ENCODE measurements around the gene CPSF2.
"Not testable (repeated sequence)": the region's sequence is repeated elsewhere in the genome, so short reads cannot be mapped to it uniquely, and the experiment has no call there.

CPSF2 gene

GRCh38 chr14:92154283-92154942, 32.6 kb downstream of the CPSF2 start:
- no peak for DNase-seq (ENCODE audit: low read depth)

- DNase-seq (ENCODE audit: low read depth): no peak
These were observed 38.9 kb downstream of the CPSF2 start for GRCh38 chr14:92160619-92161018.

- no peak for DNase-seq (ENCODE audit: low read depth)
These were observed 39.8 kb downstream of the CPSF2 start for GRCh38 chr14:92161521-92161920.

GRCh38 chr14:92164958-92165357, 43.2 kb downstream of the CPSF2 start:
- no peak for DNase-seq (ENCODE audit: low read depth)

- no peak for DNase-seq (ENCODE audit: low read depth)
These were observed 51.9 kb downstream of the CPSF2 start for GRCh38 chr14:92173668-92174067.

- DNase-seq (ENCODE audit: low read depth): no peak
These were observed 54.0 kb downstream of the CPSF2 start for GRCh38 chr14:92175811-92176210.

- DNase-seq (ENCODE audit: low read depth): no peak
These were observed 54.7 kb downstream of the CPSF2 start for GRCh38 chr14:92176476-92176875.

GRCh38 chr14:92179178-92179577, 57.4 kb downstream of the CPSF2 start:
- DNase-seq (ENCODE audit: low read depth): not testable (repeated sequence)

- no peak for DNase-seq (ENCODE audit: low read depth)
These were observed 63.8 kb downstream of the CPSF2 start for GRCh38 chr14:92185559-92185958.

GRCh38 chr14:92187616-92188015, 65.8 kb downstream of the CPSF2 start:
- DNase-seq (ENCODE audit: low read depth): not testable (repeated sequence)

- no peak for DNase-seq (ENCODE audit: low read depth)
These were observed 69.0 kb downstream of the CPSF2 start for GRCh38 chr14:92190768-92191167.

- DNase-seq (ENCODE audit: low read depth): no peak
These were observed 77.0 kb downstream of the CPSF2 start for GRCh38 chr14:92198804-92199203.

- no peak for DNase-seq (ENCODE audit: low read depth)
These were observed 78.0 kb downstream of the CPSF2 start for GRCh38 chr14:92199763-92200162.

GRCh38 chr14:92203116-92203515, 81.3 kb downstream of the CPSF2 start:
- DNase-seq (ENCODE audit: low read depth): no peak

GRCh38 chr14:92204792-92205191, 83.0 kb downstream of the CPSF2 start:
- DNase-seq (ENCODE audit: low read depth): no peak

GRCh38 chr14:92207012-92207927, 85.5 kb downstream of the CPSF2 start:
- no peak for DNase-seq (ENCODE audit: low read depth)

- no peak for DNase-seq (ENCODE audit: low read depth)
These were observed 86.1 kb downstream of the CPSF2 start for GRCh38 chr14:92207928-92208265.

GRCh38 chr14:92209141-92209540, 87.4 kb downstream of the CPSF2 start:
- DNase-seq (ENCODE audit: low read depth): no peak

GRCh38 chr14:92213125-92213524, 91.4 kb downstream of the CPSF2 start:
- not testable (repeated sequence) for DNase-seq (ENCODE audit: low read depth)

- DNase-seq (ENCODE audit: low read depth): no peak
These were observed 93.8 kb downstream of the CPSF2 start for GRCh38 chr14:92215579-92215978.

- DNase-seq (ENCODE audit: low read depth): no peak
These were observed 96.2 kb downstream of the CPSF2 start for GRCh38 chr14:92217936-92218335.

Measured in T follicular helper cell (primary cell).